ENCODE data around the gene PIAS4. TPM values are rescaled to one million over a fixed set of nuclear protein-coding genes. Genes with fewer than 3 reads are reported as not detected.

Gene PIAS4
- total RNA-seq, 5 donors from 2014 or later (not counting 1 experiment from before 2014, with no cell fraction given): 21.8 to 42.6 (median 31.4) TPM

- H3K27ac ChIP-seq (ENCODE audit: low read length): peak overlapping the region; percentile 2
- ChIA-PET POLR2A (no interaction called here), CTCF (interaction anchor here in 1 of 2 donors (0.7 kb wide), 1 partner anchor 288 kb away, joined by 5 read pairs; no protein-coding TSS in a partner anchor)
- WGBS (ENCODE audit: insufficient coverage): 87% methylated on average over 5 of the region's 15 CpGs
- Mint-ChIP-seq H3K36me3 (peaks cover 34% of the 10 kb centered on the region), H3K27ac (peak overlapping the region; percentile 49 to 73), H3K4me3 (no peak overlapping the region), H3K4me1 (peaks cover 39 to 45% (median 40%) of the 10 kb centered on the region in 3 donors), H3K27me3 (no peaks in the 10 kb centered on the region), H3K9me3 (no peaks in the 10 kb centered on the region)
- no peak overlapping the region for H3K4me3 ChIP-seq (ENCODE audit: control insufficient read depth in 1 of 2, extremely low read depth in 1 of 2, low read length in 1 of 2)
- ATAC-seq (replicated peaks in 1 of 4) (no peak), DNase-seq (peak in 1 of 35 experiments; percentile 35)
- H3K36me3 ChIP-seq (ENCODE audit: control insufficient read depth in 2 of 2, extremely low read depth in 1 of 2, insufficient read depth in 1 of 2, low read length in 1 of 2): peaks cover 36 to 60% of the 10 kb centered on the region in 2 donors
- no peaks in the 10 kb centered on the region for H3K27me3 ChIP-seq (replicated peaks in 1 of 2; ENCODE audit: control insufficient read depth in 2 of 2, extremely low read depth in 1 of 2, insufficient read depth in 2 of 2, low read length in 1 of 2)
- no peaks in the 10 kb centered on the region for H3K9me3 ChIP-seq
- peaks cover 0 to 60% of the 10 kb centered on the region in 2 experiments for H3K4me1 ChIP-seq (ENCODE audit: control insufficient read depth in 1 of 2, extremely low read depth in 1 of 2, insufficient read depth in 2 of 2, low read length in 2 of 2)
These were observed 43.9 kb downstream of the PIAS4 start for GRCh38 chr19:4051175-4052101.

- peaks cover 34% of the 10 kb centered on the region for H3K36me3 Mint-ChIP-seq
- H3K27me3 ChIP-seq (replicated peaks in 1 of 2; ENCODE audit: control insufficient read depth in 2 of 2, extremely low read depth in 1 of 2, insufficient read depth in 2 of 2, low read length in 1 of 2): no peaks in the 10 kb centered on the region
These were observed 44.8 kb downstream of the PIAS4 start for GRCh38 chr19:4052114-4052992.

GRCh38 chr19:4052993-4053422 lies 45.5 kb downstream of the PIAS4 start:
- 67% methylated on average over 13 of the region's 13 CpGs for WGBS (ENCODE audit: insufficient coverage)
- H3K27me3 Mint-ChIP-seq: no peaks in the 10 kb centered on the region
- Histone ChIP-seq H3K4me3 (ENCODE audit: control insufficient read depth in 1 of 2, extremely low read depth in 1 of 2, low read length in 1 of 2) (no peak overlapping the region), H3K27me3 (replicated peaks in 1 of 2; ENCODE audit: control insufficient read depth in 2 of 2, extremely low read depth in 1 of 2, insufficient read depth in 2 of 2, low read length in 1 of 2) (no peaks in the 10 kb centered on the region), H3K27ac (ENCODE audit: low read length) (no peak overlapping the region), H3K36me3 (ENCODE audit: control insufficient read depth in 2 of 2, extremely low read depth in 1 of 2, insufficient read depth in 1 of 2, low read length in 1 of 2) (peaks cover 36 to 59% of the 10 kb centered on the region in 2 donors), H3K9me3 (no peaks in the 10 kb centered on the region), H3K4me1 (ENCODE audit: control insufficient read depth in 1 of 2, extremely low read depth in 1 of 2, insufficient read depth in 2 of 2, low read length in 2 of 2) (peaks cover 0 to 61% of the 10 kb centered on the region in 2 experiments)
- CTCF ChIA-PET: no interaction called here
- H3K4me3 Mint-ChIP-seq: peak overlapping the region in 1 of 3 donors; percentile 6
- POLR2A ChIA-PET: no interaction called here
- H3K27ac Mint-ChIP-seq: peak overlapping the region; percentile 48 to 52
- no peak for DNase-seq
- no peaks in the 10 kb centered on the region for H3K9me3 Mint-ChIP-seq
- H3K36me3 Mint-ChIP-seq: peaks cover 34% of the 10 kb centered on the region
- ATAC-seq (replicated peaks in 1 of 4): no peak
- peaks cover 44 to 49% (median 45%) of the 10 kb centered on the region in 3 donors for H3K4me1 Mint-ChIP-seq

More at GRCh38 chr19:4052114-4052992, 44.8 kb downstream of the PIAS4 start:
- no peaks in the 10 kb centered on the region for H3K9me3 ChIP-seq
- Mint-ChIP-seq H3K9me3 (no peaks in the 10 kb centered on the region), H3K4me3 (no peak overlapping the region), H3K27ac (peak overlapping the region; percentile 48 to 52), H3K27me3 (no peaks in the 10 kb centered on the region), H3K4me1 (peaks cover 38 to 43% (median 39%) of the 10 kb centered on the region in 3 donors)
- 78% methylated on average over 21 of the region's 27 CpGs for WGBS (ENCODE audit: insufficient coverage)
- no peak overlapping the region for H3K27ac ChIP-seq (ENCODE audit: low read length)
- peaks cover 0 to 55% of the 10 kb centered on the region in 2 experiments for H3K4me1 ChIP-seq (ENCODE audit: control insufficient read depth in 1 of 2, extremely low read depth in 1 of 2, insufficient read depth in 2 of 2, low read length in 2 of 2)
- ChIA-PET CTCF (interaction anchor here in 1 of 2 donors (0.7 kb wide), 1 partner anchor 289 kb away, joined by 5 read pairs; no protein-coding TSS in a partner anchor), POLR2A (no interaction called here)
- H3K36me3 ChIP-seq (ENCODE audit: control insufficient read depth in 2 of 2, extremely low read depth in 1 of 2, insufficient read depth in 1 of 2, low read length in 1 of 2): peaks cover 36 to 61% of the 10 kb centered on the region in 2 donors
- no peak for ATAC-seq (replicated peaks in 1 of 4)
- no peak overlapping the region for H3K4me3 ChIP-seq (ENCODE audit: control insufficient read depth in 1 of 2, extremely low read depth in 1 of 2, low read length in 1 of 2)
- peak in 1 of 35 experiments; percentile 32 for DNase-seq

- H3K4me3 Mint-ChIP-seq: no peak overlapping the region
- ChIA-PET CTCF (no interaction called here), POLR2A (no interaction called here)
- Histone ChIP-seq H3K9me3 (no peaks in the 10 kb centered on the region), H3K4me1 (ENCODE audit: control insufficient read depth in 1 of 2, extremely low read depth in 1 of 2, insufficient read depth in 2 of 2, low read length in 2 of 2) (peaks cover 0 to 64% of the 10 kb centered on the region in 2 experiments), H3K27ac (ENCODE audit: low read length) (no peak overlapping the region), H3K36me3 (ENCODE audit: control insufficient read depth in 2 of 2, extremely low read depth in 1 of 2, insufficient read depth in 1 of 2, low read length in 1 of 2) (peaks cover 36 to 53% of the 10 kb centered on the region in 2 donors), H3K4me3 (ENCODE audit: control insufficient read depth in 1 of 2, extremely low read depth in 1 of 2, low read length in 1 of 2) (no peak overlapping the region), H3K27me3 (replicated peaks in 1 of 2; ENCODE audit: control insufficient read depth in 2 of 2, extremely low read depth in 1 of 2, insufficient read depth in 2 of 2, low read length in 1 of 2) (no peaks in the 10 kb centered on the region)
- no peak overlapping the region for H3K27ac Mint-ChIP-seq
- WGBS (ENCODE audit: insufficient coverage): 93% methylated on average over 81 of the region's 82 CpGs
- peaks cover 45 to 49% (median 46%) of the 10 kb centered on the region in 3 donors for H3K4me1 Mint-ChIP-seq
- H3K36me3 Mint-ChIP-seq: peaks cover 34% of the 10 kb centered on the region
- no peaks in the 10 kb centered on the region for H3K9me3 Mint-ChIP-seq
- no peaks in the 10 kb centered on the region for H3K27me3 Mint-ChIP-seq
- DNase-seq (no peak), ATAC-seq (replicated peaks in 1 of 4) (no peak)
These were observed 46.1 kb downstream of the PIAS4 start for GRCh38 chr19:4053423-4054324.

- H3K9me3 ChIP-seq: no peaks in the 10 kb centered on the region
- no peak overlapping the region for H3K4me3 Mint-ChIP-seq
- no peak for DNase-seq
- ChIA-PET CTCF (no interaction called here), POLR2A (no interaction called here)
- WGBS (ENCODE audit: insufficient coverage): 98% methylated on average over 91 of the region's 91 CpGs
- no peaks in the 10 kb centered on the region for H3K27me3 Mint-ChIP-seq
- H3K4me3 ChIP-seq (ENCODE audit: control insufficient read depth in 1 of 2, extremely low read depth in 1 of 2, low read length in 1 of 2): no peak overlapping the region
- peaks cover 0 to 68% of the 10 kb centered on the region in 2 experiments for H3K4me1 ChIP-seq (ENCODE audit: control insufficient read depth in 1 of 2, extremely low read depth in 1 of 2, insufficient read depth in 2 of 2, low read length in 2 of 2)
- no peak overlapping the region for H3K27ac Mint-ChIP-seq
- no peaks in the 10 kb centered on the region for H3K9me3 Mint-ChIP-seq
- peaks cover 39 to 49% (median 43%) of the 10 kb centered on the region in 3 donors for H3K4me1 Mint-ChIP-seq
- ATAC-seq (replicated peaks in 1 of 4): no peak
- peaks cover 32 to 48% of the 10 kb centered on the region in 2 donors for H3K36me3 ChIP-seq (ENCODE audit: control insufficient read depth in 2 of 2, extremely low read depth in 1 of 2, insufficient read depth in 1 of 2, low read length in 1 of 2)
- no peak overlapping the region for H3K27ac ChIP-seq (ENCODE audit: low read length)
- H3K27me3 ChIP-seq (replicated peaks in 1 of 2; ENCODE audit: control insufficient read depth in 2 of 2, extremely low read depth in 1 of 2, insufficient read depth in 2 of 2, low read length in 1 of 2): no peaks in the 10 kb centered on the region
- peaks cover 33% of the 10 kb centered on the region for H3K36me3 Mint-ChIP-seq
These were observed 47.1 kb downstream of the PIAS4 start for GRCh38 chr19:4054441-4055208.

Data from T-cell (primary cell).